HG02870 (cell line): Measurements from ENCODE around the gene PCBP3.
"Not testable (repeated sequence)": the region's sequence is repeated elsewhere in the genome, so short reads cannot be mapped to it uniquely, and the experiment has no call there.

Source experiments
- ATAC-seq: cut with Tn5 transposase; IDR thresholded peaks from one replicate; pipeline ENCODE4 v1.9.1; 2021; ENCODE audit warnings: mild to moderate bottlenecking, moderate library complexity; ENCODE audit not compliant: unreplicated experiment

Gene PCBP3

DNA sequence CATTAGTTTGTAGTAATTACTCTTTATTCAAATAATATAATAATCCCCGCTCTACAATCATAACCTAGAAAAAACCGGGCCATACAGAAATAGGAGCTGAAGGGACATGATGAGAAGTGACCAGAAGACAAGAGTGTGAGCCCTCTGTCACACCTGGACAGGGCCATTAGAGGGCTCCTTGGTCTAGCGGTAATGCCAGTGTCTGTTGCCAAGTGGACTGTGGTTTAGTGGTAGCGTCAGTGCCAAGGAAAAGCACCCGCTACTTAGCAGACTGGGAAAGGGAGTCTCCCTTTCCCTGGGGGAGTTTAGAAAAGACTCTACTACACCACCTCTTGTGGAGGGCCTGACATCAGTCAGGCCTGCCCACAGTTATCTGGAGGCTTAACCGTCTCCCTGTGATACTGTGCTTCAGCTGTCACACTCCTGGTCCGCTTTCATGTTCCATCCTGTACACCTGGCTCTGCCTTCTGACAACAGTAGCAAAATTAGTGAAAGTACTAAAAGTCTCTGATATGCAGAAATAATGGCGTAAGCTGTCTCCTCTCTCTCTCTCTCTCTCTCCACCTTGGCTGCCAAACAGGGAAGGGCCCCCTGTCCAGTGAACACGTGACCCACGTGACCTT lies 19.2 kb downstream of the PCBP3 start:
- ATAC-seq, result not testable (repeated sequence)

DNA sequence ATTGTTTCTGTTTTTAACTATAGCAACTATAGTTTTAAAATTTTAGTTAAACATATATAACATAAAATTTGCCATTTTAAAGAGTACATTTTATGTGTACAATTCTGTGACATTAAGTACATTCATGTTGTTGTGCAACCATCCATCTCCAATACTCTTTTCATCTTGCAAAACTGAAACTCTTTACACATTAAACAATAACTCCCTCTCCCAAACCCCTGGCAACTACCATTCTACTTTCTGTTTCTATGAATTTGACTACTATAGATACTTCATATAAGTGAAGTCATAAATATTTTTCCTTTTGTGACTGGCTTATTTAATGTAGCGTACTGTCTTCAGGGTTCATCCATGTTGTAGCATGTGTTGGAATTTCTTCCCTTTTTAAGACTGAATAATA lies 25.9 kb downstream of the PCBP3 start:
- no peak for ATAC-seq

DNA sequence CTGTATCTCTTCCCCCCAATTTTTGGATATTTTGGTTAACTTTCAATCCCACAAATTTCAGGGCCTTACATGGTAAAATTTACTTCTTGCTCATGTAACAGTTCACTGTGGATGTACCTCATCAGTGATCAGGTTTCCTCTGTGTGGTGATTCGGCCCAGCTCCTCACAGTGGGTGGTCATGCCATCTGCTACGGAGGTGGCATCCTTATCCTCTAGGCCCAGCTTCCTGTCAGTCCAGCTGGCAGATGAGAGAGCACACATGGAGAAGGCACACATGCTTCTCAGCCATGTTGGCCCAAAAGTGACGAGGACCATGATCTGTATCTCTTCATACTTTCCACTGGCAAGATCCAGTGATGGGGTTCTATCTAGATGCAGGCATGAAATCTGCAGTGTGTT lies 27.2 kb downstream of the PCBP3 start:
- no peak for ATAC-seq

DNA sequence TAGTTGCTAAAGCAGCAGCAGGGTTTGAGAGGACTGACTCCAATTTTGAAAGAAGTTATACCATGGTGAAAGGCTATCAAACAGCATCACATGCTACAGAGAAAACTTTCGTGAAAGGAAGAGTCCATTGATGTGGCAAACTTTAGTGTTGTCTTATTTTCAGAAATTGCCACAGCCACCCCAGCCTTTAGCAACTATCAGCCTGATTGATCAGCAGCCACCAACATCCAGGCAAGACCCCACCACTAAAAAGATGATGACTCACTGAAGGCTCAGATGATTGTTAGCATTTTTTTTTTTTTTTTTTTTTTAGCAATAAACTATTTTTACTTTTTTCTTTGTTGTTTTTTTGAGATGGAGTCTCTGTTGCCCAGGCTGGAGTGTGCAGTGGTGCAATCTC lies 35.3 kb downstream of the PCBP3 start:
- not testable (repeated sequence) for ATAC-seq

DNA sequence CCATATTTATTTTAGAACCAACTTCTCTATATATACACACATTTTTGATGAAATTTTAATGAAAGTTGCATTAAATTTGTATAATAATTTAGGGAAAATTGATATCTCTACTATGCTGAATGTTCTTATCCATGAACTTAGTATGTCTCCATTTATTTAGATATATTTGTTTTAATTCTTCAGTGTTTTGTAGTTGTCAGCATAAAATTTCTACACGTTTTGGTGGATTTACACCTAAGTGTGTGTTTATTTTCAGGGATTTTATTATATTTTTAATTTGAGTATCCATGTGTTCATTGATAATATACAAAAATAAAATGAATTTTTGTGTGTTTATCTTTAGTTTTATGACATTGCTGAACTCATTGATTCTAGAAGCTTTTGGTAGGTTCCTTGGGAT lies 36.7 kb downstream of the PCBP3 start:
- ATAC-seq, result no peak

DNA sequence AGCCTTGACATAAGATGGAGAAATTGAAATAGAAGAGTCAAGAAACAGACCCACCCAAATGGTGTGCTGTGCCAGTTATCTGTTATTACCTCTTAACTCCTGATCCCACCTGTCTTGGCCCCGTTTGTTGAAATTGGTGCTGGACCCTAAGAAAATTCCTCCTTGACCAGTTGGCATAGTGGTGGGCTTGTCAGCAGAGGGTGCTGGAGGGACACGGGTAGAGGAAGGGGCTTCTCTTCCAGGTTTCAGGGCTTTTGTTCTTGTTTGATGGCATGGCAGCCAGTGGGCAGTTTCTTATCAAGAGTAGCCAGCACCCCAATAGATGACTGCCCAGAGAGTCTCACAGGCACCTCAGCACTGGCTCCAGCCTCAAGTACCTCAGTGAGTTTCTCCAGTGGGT lies 51.6 kb downstream of the PCBP3 start:
- ATAC-seq, result no peak

DNA sequence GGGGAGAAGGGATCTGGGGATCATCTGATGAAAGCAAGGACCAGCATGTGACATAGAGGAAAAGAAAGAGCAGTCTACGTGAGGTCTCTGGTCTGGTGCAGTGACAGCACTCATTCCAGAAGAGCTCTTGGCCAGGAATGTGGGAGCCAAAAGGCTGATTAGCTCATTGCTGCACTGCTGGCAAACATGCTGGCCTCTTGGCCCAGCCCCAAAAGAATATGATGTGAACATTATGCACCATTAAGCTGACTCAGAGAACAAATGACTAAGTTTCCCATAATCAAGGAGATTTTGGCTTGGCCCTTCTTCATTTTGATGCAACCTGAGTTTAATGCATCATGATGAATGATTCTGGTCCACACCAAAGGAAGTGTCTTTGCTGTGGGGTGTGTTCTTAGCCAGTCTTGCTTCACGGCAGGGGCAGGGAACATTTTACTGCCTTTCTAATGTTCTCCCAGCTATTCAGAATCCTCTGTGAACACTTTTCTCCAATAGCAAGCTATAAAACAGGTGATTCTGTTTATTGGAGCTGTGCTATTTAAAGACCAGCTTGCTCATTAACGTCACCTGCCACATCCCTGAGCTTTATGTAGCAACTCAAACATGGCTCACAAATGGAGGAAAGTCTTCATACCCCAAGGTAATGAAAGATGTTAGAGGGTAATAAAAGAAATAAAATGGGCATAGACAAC lies 55.1 kb downstream of the PCBP3 start:
- ATAC-seq, result no peak

DNA sequence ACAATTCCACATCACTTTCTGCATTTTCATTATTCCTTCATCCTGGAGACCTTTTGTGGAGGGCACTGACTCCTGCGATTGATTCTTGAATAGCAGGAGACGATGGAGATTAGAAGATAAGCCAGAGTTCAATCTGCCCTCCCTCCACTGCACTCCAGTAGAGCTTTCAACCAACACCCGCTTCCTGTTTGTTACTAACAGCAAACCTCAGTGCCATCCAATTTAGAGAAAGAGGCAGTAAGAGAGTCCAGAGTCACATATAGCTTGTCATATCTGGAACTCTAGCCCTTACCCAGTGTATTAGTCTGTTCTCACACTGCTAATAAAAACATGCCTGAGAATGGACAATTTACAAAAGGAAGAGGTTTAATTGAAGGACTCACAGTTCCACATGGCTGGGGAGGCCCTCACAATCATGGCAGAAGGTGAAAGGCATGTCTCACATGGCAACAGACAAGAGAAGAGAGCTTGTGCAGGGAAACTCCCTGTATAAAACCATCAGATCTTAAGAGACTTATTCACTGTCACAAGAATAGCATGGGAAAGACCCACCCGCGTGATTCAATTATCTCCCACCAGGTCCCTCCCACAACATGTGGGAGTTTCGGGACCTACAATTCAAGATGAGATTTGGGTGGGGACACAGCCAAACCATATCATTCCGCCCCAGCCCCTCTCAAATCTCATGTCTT lies 55.9 kb downstream of the PCBP3 start:
- ATAC-seq, result no peak

DNA sequence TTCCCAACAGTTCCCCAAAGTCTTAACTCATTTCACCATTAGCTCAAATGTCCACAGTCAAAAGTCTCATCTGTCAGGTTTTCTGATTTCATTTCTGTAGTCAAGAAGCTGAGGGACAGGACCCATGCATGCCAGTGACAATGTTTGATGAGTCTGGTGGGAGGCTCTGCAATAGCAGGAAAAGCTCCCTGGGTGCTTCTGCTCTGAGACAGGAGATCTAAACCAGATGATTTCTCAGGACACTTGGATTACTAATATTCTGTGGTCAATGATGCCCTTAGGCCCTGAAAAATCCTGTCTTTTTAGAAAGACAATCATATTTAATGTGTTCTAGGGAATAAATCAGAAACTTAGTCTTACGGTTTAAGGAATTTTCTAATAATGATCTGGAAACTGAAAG lies 56.4 kb downstream of the PCBP3 start:
- no peak for ATAC-seq

DNA sequence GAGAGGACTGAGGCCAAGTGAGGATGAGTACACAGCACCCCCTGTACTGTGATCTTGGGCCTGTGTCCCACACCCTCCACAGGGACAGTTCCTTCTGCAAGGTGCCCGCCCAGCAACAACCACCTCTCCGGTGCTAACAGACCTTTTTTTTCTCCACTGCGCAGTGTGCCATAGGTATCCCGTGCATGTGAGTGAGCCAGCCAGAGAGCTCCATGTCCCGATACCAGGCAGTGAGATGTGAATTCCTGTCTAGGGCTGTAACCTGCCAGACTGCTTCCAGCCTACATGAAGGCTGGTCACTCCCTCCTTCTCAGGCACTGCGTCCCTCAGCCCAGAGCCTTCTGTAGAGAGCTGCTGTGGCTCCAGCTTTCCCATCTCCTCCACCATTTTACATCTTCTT lies 56.9 kb downstream of the PCBP3 start:
- ATAC-seq, result no peak

DNA sequence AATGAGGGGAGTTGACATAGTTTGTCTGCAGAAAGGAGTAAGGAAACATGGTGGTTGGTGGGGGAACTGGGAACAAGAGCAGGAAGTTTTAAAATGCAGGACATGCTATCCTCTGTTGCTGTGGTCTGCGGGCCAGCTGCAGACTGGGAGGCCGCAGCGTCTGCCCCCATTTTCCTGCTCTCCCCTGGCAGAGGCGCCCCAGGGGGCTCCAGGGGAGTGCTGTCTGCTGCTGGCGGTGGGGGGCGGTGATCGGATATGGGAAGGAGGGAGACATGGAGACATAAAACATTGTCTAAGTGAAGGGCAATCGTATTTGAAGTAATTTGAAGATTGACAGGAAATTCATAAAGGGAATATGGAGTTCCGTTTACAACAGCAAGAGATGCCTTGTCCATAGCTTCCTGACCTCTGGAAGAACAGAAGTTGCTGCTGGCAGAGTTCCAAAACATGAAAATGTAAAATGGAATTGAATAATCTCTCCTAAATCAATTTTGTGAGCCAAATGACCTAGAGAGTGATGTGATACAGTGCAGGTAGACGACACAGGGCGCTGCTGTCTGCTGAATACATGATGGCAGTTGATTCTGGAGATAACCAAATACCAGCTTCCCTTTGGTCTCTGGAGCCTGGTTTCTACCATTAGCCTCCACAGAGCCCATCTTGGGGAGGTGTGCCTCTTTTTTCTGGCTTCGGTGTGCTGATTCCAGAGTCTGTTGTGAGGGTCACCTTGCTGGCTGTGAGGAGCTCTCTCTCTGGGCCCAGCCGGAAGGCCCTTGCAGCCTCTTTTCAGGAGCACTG lies 61.0 kb downstream of the PCBP3 start:
- no peak for ATAC-seq

DNA sequence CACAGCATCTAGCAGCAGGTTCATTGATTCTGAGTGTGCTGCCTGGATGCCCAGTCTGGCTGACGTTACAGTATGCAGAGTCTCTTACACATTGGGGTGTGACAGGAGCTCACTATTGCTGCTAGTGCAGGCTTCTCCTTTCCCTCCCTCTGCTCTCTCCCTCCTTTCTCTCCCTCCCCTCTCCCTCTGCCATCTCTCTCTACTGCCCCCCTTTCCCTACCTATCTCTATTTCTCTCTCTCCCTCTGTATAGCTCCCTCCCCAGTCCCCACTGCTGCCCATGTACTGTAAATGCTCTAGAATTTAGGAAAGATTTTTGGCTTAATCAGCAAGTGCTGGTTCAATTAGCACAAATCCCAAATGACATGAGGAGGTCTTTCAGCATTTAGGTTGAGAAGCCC lies 62.8 kb downstream of the PCBP3 start:
- ATAC-seq, result no peak

DNA sequence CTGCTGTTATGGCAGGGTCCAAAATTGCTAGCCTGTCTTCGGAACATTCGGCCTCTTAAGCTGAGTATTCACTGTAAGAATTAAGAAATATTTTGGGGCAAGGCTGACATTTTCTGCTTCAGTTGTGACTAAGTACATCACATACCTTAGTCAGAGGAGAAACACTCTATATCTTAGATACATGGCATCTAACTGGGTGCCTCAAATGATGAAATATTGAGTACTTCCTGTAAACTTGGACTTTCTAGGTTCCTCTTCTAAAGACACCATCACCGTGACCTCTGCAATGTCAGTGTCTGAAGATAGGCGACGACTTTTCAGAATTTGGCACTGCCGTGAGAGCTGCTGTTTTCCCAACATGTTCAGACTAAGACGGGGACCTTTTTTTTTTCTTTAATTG lies 65.6 kb downstream of the PCBP3 start:
- ATAC-seq, result no peak

DNA sequence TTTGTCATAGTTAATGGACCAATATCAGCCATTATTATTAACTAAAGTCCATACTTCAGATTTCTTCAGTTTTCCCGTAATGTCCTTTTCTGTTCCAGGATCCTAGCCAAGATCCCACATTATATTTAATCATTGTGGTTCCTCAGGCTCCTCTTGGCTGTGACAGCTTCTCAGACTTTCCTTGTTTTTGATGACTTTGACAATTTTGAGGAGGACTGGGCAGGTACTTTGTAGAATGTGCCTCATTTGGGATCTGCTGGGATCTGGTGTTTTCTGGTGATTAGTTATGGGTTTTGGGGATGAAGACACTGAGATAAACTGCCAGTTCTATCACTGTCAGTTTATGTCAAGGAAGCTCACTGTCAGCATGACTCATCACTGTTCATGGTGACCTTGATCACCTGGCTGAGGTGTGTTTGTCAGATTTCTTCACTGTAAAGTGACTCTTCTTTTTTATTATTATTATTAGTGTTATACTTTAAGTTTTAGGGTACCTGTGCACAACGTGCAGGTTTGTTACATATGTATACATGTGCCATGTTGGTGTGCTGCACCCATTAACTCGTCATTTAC lies 66.3 kb downstream of the PCBP3 start:
- no peak for ATAC-seq

DNA sequence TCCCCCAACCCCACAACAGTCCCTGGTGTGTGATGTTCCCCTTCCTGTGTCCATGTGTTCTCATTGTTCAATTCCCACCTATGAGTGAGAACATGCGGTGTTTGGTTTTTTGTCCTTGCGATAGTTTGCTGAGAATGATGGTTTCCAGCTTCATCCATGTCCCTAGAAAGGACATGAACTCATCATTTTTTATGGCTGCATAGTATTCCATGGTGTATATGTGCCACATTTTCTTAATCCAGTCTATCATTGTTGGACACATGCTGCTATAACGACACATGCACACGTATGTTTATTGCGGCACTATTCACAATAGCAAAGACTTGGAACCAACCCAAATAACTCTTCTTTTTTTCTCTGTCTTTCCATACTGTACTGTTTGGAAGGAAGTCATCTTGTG lies 66.8 kb downstream of the PCBP3 start:
- ATAC-seq, result not testable (repeated sequence)

DNA sequence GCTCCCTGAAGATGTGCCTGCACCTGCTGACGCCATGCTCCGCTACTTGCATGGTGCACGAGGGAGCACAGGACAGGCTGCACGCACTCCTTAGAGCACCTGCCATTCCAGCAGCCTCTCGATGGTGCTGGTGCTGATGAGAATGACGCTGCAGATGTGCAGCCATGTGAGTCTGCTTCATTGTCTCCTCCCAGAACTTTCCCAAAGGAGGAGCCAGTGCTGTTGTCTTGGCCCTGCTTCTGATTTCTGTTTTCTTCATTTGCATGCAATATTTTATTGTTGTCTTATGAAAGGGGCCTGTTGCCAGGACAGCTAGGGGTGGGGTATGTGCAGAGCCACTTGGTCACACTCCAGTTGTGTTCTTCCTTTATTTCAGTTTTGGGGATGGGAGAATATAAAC lies 70.1 kb downstream of the PCBP3 start:
- no peak for ATAC-seq

DNA sequence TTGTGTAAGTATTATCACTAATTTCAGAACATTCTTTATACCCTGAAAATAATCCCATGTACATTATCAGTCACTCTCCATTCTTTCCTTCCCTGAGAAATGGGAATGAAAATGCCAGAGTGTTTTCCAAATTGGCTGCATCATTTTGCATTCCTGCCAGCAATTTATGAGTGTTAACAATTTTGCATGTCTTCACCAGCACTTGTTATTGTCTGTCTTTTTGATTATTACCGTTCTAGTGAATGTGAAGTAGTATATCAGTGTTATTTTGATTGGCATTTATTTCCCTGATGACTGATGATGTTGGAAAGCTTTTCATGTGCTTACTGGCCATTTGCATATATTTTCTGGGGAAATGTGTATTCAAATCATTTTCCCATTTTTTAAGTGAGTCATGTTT lies 71.9 kb downstream of the PCBP3 start:
- ATAC-seq, result no peak

DNA sequence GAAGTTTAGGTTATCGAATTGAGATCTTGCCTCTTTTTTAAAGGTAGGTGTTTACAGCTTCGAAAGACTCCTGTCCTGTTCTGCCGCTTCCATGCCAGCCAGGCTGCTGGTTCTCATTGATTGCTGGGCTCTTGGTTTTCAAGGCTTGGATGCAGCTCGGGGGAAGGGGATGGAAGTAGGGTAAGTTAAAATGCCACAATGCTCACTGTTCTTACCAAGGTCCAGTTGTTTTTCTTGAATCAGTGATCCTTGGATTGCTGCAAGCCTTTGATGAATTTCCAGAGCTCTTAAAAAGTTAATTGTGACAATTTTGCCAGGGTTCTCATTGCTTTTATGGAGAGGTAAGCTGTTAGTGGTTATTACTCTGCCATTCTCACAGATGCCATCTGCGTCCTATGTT lies 74.9 kb downstream of the PCBP3 start:
- no peak for ATAC-seq

DNA sequence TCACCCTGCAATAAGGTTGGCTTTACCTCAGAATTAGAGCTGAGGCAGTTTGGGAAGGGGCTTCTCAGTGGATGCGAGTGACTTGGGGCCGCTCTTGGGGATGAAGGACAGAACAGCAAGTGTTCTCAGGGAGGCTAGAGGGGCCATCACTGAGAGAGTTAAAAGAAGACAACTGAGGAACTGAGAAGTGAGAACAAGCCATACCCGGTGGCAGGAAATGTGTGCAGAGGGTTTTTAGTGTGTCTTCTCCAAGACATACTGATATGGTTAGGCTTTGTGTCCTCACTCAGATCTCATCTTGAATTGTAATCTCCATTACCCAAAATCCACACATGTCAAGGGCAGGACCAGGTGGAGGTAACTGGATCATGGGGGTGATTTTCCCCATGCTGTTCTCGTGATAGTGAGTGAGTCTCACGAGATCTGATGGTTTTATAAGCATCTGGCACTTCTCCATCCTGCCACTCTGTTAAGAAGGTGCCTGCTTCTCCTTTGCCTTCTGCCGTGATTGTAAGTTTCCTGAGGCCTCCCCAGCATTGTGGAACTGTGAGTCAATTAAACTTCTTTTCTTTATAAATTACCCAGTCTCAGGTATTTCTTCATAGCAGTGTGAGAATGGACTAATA lies 75.8 kb downstream of the PCBP3 start:
- ATAC-seq, result no peak

DNA sequence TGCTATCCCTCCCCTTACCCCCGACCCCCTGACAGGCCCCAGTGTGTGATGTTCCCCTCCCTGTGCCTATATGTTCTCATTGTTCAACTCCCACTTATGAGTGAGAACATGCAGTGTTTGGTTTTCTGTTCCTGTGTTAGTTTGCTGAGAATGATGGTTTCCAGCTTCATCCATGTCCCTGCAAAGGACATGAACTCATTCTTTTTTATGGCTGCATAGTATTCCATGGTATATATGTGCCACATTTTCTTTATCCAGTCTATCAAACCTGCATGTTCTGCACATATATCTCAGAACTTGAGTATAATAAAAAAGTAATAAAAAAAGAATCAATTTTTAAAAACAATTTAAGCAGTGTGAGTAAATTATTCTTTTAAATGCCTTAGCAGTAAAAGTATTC lies 76.7 kb downstream of the PCBP3 start:
- not testable (repeated sequence) for ATAC-seq

DNA sequence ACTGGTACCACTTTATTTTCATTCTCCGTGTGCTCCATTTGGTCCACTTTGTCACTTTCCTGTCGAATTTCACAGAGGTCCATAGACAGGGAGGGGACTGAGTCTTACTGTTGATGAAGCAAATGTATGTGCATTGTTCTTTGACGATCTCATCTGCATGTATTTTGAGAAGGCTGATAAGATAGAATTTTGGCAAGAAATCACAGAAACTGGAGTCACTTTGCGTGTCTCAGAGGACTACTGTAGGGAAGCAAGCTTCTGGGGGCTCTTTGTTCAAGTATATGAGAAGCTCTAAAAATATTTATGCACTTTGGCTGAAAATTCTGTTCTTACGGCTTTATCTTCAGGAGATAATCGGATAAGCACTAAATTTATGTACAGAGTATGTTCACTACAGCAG lies 78.1 kb downstream of the PCBP3 start:
- ATAC-seq, result no peak
